NCI-H1930 (cell line): ENCODE measurements around the gene ATAD3C.
"Not testable (repeated sequence)": the region's sequence is repeated elsewhere in the genome, so short reads cannot be mapped to it uniquely, and the experiment has no call there.

Source experiments
- DNase-seq, 2 experiments: peaks; one replicate each; lab custom pipeline; 2025; lab: John Stamatoyannopoulos, UW

The ATAD3C gene

GRCh38 chr1:1419363-1419812, 30.1 kb upstream of the ATAD3C start:
- no peak for DNase-seq

DNA sequence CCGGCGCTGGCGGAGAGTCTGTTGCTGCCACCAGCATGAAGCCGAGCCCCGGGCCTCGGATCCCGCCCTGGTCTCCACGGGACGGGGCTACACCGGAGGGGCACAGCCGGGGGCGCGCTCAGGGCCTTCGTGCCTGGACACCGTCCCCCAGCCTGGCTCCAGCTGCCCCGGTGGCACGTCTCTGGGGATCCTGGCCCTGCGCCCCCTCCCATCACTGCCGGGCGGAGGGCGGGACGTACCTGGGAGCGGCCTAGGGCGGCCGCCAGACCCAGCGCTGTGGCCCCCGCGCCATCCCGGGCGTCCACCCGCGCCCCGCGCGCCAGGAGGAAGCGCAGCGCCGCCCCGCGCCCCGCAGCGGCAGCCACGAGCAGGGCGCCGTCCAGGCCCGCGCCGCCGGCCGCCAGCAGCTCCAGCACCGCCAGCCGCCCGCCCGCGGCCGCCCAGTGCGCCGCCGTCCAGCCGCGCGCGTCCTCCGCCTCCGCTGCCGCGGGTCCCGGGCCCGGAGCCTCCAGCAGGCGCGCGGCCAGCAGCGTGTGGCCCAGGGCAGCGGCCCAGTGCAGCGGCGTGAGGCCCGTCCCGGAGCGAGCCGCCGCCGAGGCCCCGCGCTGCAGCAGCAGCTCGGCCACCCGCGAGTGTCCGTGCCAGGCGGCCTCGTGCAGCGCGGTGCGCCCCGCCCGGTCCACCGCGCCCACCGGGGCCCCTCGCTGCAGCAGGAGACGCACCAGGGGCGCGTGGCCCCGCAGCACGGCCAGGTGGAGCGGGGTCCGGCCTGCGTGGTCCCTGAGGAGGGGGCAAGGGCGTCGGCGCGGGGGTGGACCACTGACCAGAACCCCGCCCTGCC, 29.5 kb upstream of the ATAD3C start:
- no peak for DNase-seq

DNA sequence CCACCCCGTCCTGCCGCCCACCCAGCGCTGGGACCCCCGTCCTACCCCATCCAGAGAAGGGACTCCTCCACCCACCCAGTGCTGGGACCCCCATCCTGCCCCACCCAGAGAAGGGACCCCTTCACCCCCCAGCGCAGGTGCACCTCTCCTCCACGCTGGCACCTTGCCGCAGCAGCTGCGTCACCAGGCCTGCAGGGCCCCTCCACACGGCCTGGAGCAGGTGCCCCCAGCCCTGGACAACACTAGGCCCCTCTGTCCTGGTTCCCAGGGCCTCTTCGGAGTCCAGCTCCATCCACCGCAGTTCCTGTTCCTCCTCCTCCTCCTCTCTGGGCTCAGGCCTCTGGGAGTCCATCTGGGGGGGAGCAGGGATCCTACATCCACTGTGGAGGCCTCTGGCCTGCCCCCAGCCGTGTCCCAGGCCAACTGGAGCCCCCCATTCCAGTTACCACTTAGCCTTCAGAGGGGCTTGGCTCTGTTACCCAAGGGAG, 28.8 kb upstream of the ATAD3C start:
- no peak for DNase-seq

DNA sequence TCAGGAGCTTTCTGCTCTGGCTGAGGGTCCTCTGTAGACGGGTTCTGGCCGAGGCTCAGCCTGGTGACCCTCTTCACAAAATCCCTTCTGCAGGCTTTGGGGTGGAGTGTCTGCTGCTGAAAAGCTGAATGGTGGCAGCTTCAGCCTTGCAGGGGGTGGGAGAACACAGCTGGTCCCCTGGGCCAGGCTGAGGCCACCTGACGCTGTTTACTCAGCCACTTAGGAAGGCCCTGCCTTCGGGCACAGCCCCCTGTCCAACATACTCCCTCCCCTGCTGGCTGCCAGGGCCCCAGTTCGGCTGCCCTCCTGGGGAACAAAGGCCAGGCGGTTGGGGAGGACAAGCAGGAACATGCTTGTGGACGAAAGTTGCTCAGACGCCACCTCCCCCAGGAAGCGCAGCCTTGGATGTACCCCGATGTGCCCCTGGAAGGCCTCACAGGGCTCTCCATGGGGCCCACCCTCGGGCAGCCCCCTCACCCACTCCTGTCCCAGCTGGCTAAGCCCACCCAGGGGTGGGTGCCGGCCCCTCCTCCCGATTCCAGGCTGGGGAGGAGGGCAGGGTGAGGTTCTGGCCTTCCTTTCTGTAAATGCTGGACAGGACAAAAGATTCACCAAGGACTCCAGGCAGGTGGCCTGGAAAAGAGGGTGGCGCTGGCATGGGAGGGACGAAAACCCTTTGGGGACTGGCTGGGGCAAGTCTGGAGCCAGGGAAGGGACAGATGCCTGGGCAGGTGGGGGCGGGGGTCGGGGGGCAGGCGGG, 28.2 kb upstream of the ATAD3C start, which contains the start of gene ANKRD65:
Gene ANKRD65, minus strand, starts transcription at position 130 of the 760 bp plus-strand sequence. CDS start 271 bp downstream, outside the sequence.
- no peak for DNase-seq

- no peak for DNase-seq
Measured at GRCh38 chr1:1421907-1422464, 27.5 kb upstream of the ATAD3C start.

DNA sequence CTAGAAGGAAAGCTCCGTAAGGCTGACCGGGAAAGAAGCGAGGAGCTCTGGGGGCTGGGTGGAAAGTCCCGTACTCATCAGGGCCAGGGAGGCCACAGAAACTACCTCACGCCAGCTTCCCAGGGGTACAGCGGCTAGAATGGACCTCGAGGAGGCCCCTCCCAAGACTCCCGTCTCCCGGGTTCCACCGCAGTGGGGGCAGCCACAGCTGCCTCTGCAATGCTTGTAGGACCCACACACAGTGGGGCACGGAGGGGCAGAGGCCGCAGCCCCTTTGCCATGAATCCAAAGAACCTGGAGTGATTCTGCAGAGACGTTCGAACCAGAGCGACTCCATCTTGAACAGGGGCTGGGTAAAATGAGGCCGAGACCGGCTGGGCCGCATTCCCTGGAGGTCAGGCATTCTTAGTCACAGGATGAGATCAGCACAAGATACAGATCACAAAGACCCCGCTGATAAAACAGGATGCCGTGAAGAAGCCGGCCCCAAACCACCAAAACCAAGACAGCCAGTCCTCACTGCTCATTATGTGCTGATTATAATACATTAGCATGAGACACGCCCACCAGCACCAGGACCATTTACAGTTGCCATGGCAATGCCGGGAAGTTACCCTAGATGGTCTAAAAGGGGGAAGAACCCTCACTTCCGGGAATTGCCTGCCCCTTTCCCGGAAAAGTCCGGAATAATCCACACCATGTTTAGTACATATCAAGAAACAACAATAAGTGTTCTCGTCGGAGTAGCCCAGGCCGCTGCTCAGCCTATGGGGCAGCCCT, 26.8 kb upstream of the ATAD3C start:
- DNase-seq, result no peak

DNA sequence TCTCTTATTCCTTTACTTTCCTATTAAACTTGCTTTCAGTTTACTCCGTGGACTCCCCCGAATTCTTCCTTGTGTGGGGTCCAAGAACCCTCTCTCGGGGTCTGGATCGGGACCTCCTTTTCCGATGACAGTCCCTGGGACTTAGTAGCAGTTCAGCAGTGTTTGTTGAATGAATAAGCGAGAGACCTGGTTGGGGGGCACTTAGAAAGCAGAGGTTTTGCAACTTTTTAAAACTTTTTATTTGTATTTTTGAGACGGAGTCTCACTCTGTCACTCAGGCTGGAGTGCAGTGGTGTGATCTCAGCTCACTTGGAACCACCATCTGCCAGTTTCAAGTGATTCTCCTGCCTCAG, 26.3 kb upstream of the ATAD3C start:
- DNase-seq, result no peak

GRCh38 chr1:1424707-1425106, 24.8 kb upstream of the ATAD3C start:
- no peak for DNase-seq

DNA sequence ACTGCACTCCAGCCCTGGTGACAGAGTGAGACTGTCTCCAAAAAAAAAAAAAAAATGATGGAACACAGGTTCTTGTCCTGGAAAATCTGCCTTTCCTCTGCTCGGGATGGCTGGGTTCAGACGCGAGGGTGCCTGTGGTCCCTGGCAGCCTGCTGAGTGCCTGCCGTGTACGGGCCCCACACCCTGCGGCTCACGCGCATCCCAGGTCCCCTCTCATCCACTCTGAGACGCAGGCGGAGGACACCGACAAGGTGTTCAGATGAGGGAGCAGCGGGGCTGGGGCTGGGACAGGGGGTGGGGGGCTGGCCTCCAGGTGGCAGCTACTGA, 24.1 kb upstream of the ATAD3C start:
- DNase-seq, result no peak

- DNase-seq, result no peak
Measured at GRCh38 chr1:1425753-1426495, 23.6 kb upstream of the ATAD3C start.

GRCh38 chr1:1426496-1427105, 22.9 kb upstream of the ATAD3C start:
- no peak for DNase-seq

- DNase-seq, result no peak
Measured at GRCh38 chr1:1427106-1427819, 22.2 kb upstream of the ATAD3C start.

DNA sequence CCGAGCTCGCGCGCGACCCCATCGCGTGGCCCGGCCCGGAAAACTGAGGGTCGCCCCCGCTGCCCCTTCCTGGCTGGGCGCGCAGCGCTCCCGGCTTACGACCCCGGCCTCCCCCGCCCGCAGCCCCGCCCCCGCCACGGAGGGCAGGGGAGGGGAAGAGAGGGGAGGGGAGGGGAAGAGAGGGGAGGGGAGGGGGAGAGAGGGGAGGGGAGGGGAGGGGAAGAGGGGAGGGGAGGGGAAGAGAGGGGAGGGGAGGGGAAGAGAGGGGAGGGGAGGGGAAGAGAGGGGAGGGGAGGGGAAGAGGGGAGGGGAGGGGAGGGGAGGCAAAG, 21.7 kb upstream of the ATAD3C start:
- no peak for DNase-seq

DNA sequence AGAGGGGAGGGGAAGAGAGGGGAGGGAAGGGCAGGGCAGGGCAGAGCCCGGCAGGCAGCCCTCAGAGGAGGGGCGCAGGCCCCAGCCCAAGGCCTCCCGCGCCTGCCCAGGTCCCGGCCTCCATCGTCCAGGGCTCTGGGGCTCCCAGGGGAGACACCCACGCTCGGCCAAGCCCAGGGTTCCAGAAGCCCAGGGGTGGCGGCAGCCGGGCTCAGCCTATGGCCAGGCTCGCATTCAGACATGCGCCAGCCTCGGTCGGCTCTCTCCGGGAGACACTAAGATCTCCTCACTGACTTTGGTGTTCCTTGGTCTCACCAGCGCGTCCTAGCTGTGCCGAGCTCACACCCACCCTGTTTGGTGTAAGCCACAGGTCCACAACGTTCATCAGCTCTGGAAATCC, 21.3 kb upstream of the ATAD3C start:
- DNase-seq, result no peak

- DNase-seq, result not testable (repeated sequence)
Measured at GRCh38 chr1:1428967-1429366, 20.5 kb upstream of the ATAD3C start.

GRCh38 chr1:1429671-1430073, 19.8 kb upstream of the ATAD3C start:
- no peak for DNase-seq

- no peak for DNase-seq
Measured at GRCh38 chr1:1430114-1430982, 19.1 kb upstream of the ATAD3C start.

DNA sequence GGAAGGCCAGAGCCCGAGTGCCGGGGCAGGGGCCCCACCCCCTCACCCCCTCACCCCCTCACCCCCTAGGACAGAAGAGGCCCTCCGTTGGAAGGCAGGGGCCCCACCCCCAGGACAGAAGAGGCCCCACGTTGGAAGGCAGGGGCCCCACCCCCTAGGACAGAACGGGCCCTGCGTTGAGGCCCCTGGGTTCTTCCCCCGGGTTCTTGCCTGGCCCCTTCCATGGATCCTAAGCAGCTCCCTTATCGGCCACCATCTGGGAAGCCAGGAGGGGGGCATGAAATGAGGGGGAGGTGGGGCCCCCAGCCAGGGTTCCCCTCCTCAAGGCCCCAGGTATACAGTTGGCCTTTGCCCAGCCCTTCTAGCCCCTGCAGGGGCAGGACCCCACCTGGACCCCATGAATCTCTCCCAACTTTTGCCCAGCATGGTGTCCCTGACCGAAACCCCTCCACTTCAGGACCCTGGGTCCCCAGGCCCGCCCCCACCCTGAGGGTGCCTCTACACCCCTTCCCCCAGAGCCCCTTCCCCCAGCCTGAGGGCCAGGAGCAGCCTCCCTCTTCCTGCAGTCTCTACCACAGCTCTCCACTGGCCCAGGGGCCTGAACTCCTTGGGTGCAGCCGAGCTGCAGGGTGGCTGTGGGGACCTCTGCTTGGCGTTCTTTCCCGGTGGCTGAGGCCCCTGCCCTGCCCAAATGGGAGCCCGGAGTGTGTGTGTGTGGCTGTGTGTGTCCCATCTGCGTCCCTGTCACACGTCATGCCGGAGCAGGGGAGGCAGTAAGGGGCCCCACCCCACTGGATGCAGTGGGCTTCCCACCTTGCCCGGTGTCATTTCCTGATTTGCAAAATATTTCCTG, 18.3 kb upstream of the ATAD3C start:
- no peak for DNase-seq
